Smooth muscle cell (in vitro differentiated cells): ENCODE data around the gene CGB3. TPM values are rescaled to one million over a fixed set of nuclear protein-coding genes. Genes with fewer than 3 reads are reported as not detected.
"Not testable (repeated sequence)": the region's sequence is repeated elsewhere in the genome, so short reads cannot be mapped to it uniquely, and the experiment has no call there.

Experiments used
- DNase-seq: peaks from one replicate; lab custom pipeline; 2025; ENCODE audit not compliant: unreplicated experiment; lab: John Stamatoyannopoulos, UW
- H2AFZ ChIP-seq: fragments of 200-600 bp; sonication (generic); 2 replicates; pipeline ENCODE4 v1.6.0; 2016; ENCODE audit warnings: antibody characterized with exemption, low read depth, mild to moderate bottlenecking
- H3F3A ChIP-seq: fragments of 200-600 bp; sonication (generic); 2 replicates; pipeline ENCODE4 v1.6.0; 2017; ENCODE audit warnings: antibody characterized with exemption, low read depth
- H3K27ac ChIP-seq: fragments of 200-600 bp; sonication (generic); 2 replicates; pipeline ENCODE4 v1.5.1; 2016; ENCODE audit warnings: low read depth, mild to moderate bottlenecking
- H3K27me3 ChIP-seq: fragments of 200-600 bp; sonication (generic); 2 replicates; pipeline ENCODE4 v1.6.1; 2016; ENCODE audit warnings: low read depth, mild to moderate bottlenecking
- H3K36me3 ChIP-seq: fragments of 200-600 bp; sonication (generic); 2 replicates; pipeline ENCODE4 v1.5.1; 2016; ENCODE audit warnings: low read depth
- H3K4me1 ChIP-seq: fragments of 200-600 bp; sonication (generic); 2 replicates; pipeline ENCODE4 v1.5.1; 2016; ENCODE audit warnings: low read depth
- H3K4me2 ChIP-seq: fragments of 200-600 bp; sonication (generic); 2 replicates; pipeline ENCODE4 v1.6.0; 2016; ENCODE audit warnings: mild to moderate bottlenecking
- H3K4me3 ChIP-seq: fragments of 200-600 bp; sonication (generic); 2 replicates; pipeline ENCODE4 v1.5.1; 2016; ENCODE audit warnings: mild to moderate bottlenecking
- H3K79me2 ChIP-seq: fragments of 200-600 bp; sonication (generic); 2 replicates; pipeline ENCODE4 v1.6.0; 2016; ENCODE audit warnings: low read depth, mild to moderate bottlenecking
- H3K9ac ChIP-seq: fragments of 200-600 bp; sonication (generic); 2 replicates; pipeline ENCODE4 v1.6.0; 2016; ENCODE audit warnings: low read depth
- H3K9me3 ChIP-seq: fragments of 200-600 bp; sonication (generic); replicated peaks from 2 replicates; pipeline ENCODE4 v1.5.1; 2016; ENCODE audit warnings: low read depth
- H4K20me1 ChIP-seq: fragments of 200-600 bp; sonication (generic); 2 replicates; pipeline ENCODE4 v1.6.0; 2016; ENCODE audit warnings: low read depth
- CTCF ChIP-seq: fragments of 200-600 bp; sonication (generic); IDR thresholded peaks from 2 replicates; pipeline ENCODE4 v1.5.1; 2017; ENCODE audit warnings: borderline replicate concordance, mild to moderate bottlenecking, antibody characterized with exemption; ENCODE audit not compliant: insufficient read depth, poor library complexity, severe bottlenecking
- WGBS: methylation state at CpG from one replicate; pipeline ENCODE4 v1.1.7; 2016; ENCODE audit warnings: low lambda C conversion rate; 5-methylcytosine and 5-hydroxymethylcytosine counted together
- polyA plus RNA-seq: library from polyadenylated mRNA; unstranded; fragments of >200 nt; fragmentation: Nextera tagmentation; extraction: Ambion mirVana; gene quantifications from 2 replicates; pipeline ENCODE4 v1.2.1, GENCODE V29; 2016
- total RNA-seq: library from RNA; depleted of rRNA; stranded (reverse); fragments of >200 nt; gene quantifications from 2 replicates; pipeline ENCODE4 v1.2.3, GENCODE V29; 2014

CGB3 gene
- total and polyA plus RNA-seq, 2 experiments from 2014 or later, result 0.45 TPM; not detected in 1

- H3K9me3 ChIP-seq, H3F3A ChIP-seq, H3K27me3 ChIP-seq, H3K4me3 ChIP-seq, H3K9ac ChIP-seq, H3K36me3 ChIP-seq, H3K79me2 ChIP-seq, H4K20me1 ChIP-seq, H3K4me1 ChIP-seq, H2AFZ ChIP-seq, H3K4me2 ChIP-seq, DNase-seq: not testable (repeated sequence)
- WGBS, result 87% methylated on average over 3 of the region's 4 CpGs
- H3K27ac ChIP-seq, result peak overlapping the region; percentile 53
These were observed 25.7 kb upstream of the CGB3 start for GRCh38 chr19:49049834-49050233.

GRCh38 chr19:49049011-49049410, 24.9 kb upstream of the CGB3 start, which contains the start of gene CGB8:
TSS of gene CGB8 (minus strand) at chr19:49049111. CDS start at chr19:49048739, 372 bp downstream.
- H3K79me2 ChIP-seq, H2AFZ ChIP-seq, H3K9me3 ChIP-seq, H3K4me1 ChIP-seq, H3K4me3 ChIP-seq, DNase-seq, H4K20me1 ChIP-seq, H3K9ac ChIP-seq, H3K27me3 ChIP-seq, H3K36me3 ChIP-seq, H3K4me2 ChIP-seq, H3F3A ChIP-seq, H3K27ac ChIP-seq: not testable (repeated sequence)
- 83% methylated on average over 10 of the region's 12 CpGs for WGBS

DNA sequence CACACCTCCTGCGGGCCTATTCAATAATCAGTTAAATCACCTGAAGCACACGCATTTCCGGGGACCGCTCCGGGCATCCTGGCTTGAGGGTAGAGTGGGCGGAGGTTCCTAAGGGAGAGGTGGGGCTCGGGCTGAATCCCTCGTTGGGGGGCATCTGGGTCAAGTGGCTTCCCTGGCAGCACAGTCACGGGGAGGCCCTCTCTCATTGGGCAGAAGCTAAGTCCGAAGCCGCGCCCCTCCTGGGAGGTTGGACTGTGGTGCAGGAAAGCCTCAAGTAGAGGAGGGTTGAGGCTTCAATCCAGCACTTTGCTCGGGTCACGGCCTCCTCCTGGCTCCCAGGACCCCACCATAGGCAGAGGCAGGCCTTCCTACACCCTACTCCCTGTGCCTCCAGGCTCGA, 19.4 kb upstream of the CGB3 start, which contains the start of gene CGB5:
CGB5 (plus strand) TSS at position 301 of the 400 bp plus-strand sequence. CDS start 362 bp downstream, outside the sequence.
- not testable (repeated sequence) for H4K20me1 ChIP-seq, H3K27me3 ChIP-seq, H2AFZ ChIP-seq, H3F3A ChIP-seq, DNase-seq, H3K4me3 ChIP-seq, H3K27ac ChIP-seq, H3K79me2 ChIP-seq, H3K4me2 ChIP-seq, H3K9ac ChIP-seq, H3K36me3 ChIP-seq, H3K9me3 ChIP-seq, H3K4me1 ChIP-seq
- 83% methylated on average over 15 of the region's 15 CpGs for WGBS

DNA sequence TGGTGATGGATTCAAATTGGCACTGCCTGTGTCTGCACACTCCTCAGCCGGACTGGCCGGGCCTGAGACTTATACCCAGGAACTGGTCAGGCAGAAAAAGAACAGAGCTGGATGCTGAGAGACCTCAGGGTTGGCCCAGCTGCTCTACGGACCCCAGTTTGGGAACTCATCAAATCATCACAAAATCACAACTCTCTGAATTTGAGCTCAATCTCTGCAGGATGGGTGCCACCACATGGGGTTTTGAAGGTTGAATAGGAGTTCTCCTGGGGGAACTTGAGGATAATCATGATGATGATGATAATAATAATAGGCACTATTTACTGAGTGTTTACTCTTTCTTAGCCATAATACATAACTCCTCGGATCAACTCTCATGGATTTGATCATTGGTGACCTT, 18.5 kb upstream of the CGB3 start:
- not testable (repeated sequence) for H3K4me2 ChIP-seq, H3K36me3 ChIP-seq, H3K9ac ChIP-seq, H3K27ac ChIP-seq, H3K9me3 ChIP-seq, H3K4me1 ChIP-seq, DNase-seq, H3K79me2 ChIP-seq, H3F3A ChIP-seq, H2AFZ ChIP-seq, H3K27me3 ChIP-seq, H3K4me3 ChIP-seq, H4K20me1 ChIP-seq
- 99% methylated on average over 3 of the region's 4 CpGs for WGBS

- Histone ChIP-seq H3K4me2 (peak overlapping the region; percentile 28), H3K27ac (no peak overlapping the region), H4K20me1 (no peaks in the 10 kb centered on the region), H3K79me2 (no peaks in the 10 kb centered on the region), H3K36me3 (no peaks in the 10 kb centered on the region), H3F3A (no peaks in the 10 kb centered on the region), H2AFZ (no peak overlapping the region), H3K9me3 (no peaks in the 10 kb centered on the region), H3K9ac (no peak overlapping the region), H3K4me1 (no peaks in the 10 kb centered on the region), H3K27me3 (no peaks in the 10 kb centered on the region), H3K4me3 (no peak overlapping the region)
- TF ChIP-seq CTCF, result no peak
- no peak for DNase-seq
- WGBS, result 61% methylated on average over 17 of the region's 17 CpGs
These were observed 18.0 kb upstream of the CGB3 start for GRCh38 chr19:49042177-49042576.

DNA sequence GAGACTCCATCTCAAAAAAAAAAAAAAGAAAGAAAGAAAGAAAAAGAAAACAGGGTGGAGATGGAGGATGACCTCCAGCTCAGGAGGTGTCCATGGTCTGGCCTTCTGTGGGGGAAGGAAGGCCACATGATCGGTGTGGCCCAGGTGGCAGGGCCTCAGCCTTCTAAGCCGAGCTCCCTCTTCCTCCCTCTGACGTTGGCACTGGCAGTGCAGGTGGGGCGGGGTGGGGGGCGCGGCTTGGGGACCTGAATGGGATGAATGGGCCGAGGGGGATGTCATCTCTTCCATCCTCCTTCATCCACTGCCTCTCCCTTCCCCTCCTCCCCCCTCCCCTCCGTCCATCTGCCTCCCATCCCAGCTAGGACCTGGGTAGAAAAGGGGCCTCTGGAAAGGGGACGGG, 15.6 kb upstream of the CGB3 start:
- not testable (repeated sequence) for H3K79me2 ChIP-seq, H3K9ac ChIP-seq, H3F3A ChIP-seq, DNase-seq, H4K20me1 ChIP-seq, H3K4me3 ChIP-seq, H3K4me2 ChIP-seq, H3K4me1 ChIP-seq, H3K36me3 ChIP-seq, H3K27me3 ChIP-seq, H3K9me3 ChIP-seq, H2AFZ ChIP-seq
- H3K27ac ChIP-seq, result peak overlapping the region; percentile 81
- WGBS, result 71% methylated on average over 7 of the region's 9 CpGs

DNA sequence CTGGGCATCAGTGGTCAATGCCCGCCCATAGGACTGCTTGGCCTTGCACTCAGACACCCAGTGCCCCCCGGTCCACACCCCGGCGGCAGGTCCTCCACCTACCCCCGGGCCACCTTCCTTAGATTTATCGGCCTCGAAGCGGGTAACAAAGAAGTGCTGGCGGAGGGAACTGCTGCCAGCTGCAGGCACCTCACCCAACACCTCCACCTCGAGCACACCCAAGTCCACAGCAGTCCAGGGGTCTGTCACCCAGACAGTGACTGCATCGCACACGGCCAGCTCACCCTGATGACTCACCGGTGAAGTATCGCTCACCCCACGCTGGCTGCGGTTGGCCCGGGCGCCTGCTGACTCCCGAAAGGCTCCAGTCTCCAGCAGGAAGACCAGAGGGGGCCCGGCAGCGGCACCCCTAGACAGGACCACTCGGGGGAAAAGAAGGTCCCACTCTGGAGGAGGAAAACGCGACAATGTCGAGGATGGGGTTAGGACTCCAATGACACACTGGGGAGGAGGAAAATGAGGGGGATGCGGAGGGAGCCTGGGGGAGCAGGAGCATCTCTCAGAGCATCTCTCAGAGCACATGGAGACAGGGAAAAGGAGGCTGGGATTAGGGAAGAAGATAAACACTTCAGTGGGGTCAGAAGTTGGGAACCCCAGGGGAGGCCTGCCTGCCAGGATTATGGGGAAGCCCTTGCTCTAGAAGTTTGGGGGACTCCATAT, 14.6 kb upstream of the CGB3 start:
- not testable (repeated sequence) for H3K9me3 ChIP-seq, DNase-seq, H3K4me2 ChIP-seq

DNA sequence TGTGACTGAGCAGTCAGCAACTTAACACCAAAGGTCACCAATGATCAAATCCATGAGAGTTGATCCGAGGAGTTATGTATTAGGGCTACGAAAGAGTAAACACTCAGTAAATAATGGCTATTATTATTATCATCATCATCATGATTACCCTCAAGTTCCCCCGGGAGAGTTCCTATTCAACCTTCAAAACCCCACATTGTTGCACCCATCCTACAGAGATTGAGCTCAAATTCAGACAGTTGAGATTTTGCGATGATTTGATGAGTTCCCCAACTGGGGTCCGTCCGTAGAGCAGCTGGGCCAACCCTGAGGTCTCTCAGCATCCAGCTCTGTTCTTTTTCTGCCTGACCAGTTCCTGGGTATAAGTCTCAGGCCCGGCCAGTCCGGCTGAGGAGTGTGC, 14.0 kb upstream of the CGB3 start:
- H4K20me1 ChIP-seq, H3K27me3 ChIP-seq, DNase-seq, H3K4me2 ChIP-seq, H3K36me3 ChIP-seq, H3K9me3 ChIP-seq, H3K4me3 ChIP-seq, H3K4me1 ChIP-seq, H3F3A ChIP-seq, H3K79me2 ChIP-seq, H2AFZ ChIP-seq: not testable (repeated sequence)
- whole genome bisulfite sequencing, result 89% methylated on average over 8 of the region's 8 CpGs
- peak overlapping the region; percentile 81 for H3K27ac ChIP-seq
- peak overlapping the region; percentile 60 for H3K9ac ChIP-seq

More for the DNA sequence above, 14.6 kb upstream of the CGB3 start:
- H3K4me3 ChIP-seq, H3K27me3 ChIP-seq, H2AFZ ChIP-seq, H3F3A ChIP-seq, H3K4me1 ChIP-seq, H3K79me2 ChIP-seq, H3K36me3 ChIP-seq, H4K20me1 ChIP-seq: not testable (repeated sequence)
- Histone ChIP-seq H3K9ac (peak overlapping the region; percentile 60), H3K27ac (peak overlapping the region; percentile 81)
- 52% methylated on average over 23 of the region's 26 CpGs for WGBS
